Naive thymus-derived CD4-positive, alpha-beta T cell (primary cell): ENCODE results near the gene GNAT2. TPM values are rescaled to one million over a fixed set of nuclear protein-coding genes. Genes with fewer than 3 reads are reported as not detected.

ENCODE experiments used
- ATAC-seq: fragments of 150-1000 bp; cut with Tn5 transposase; 2 replicates; pipeline ENCODE4 v1.10.0; 2021; ENCODE audit warnings: mild to moderate bottlenecking, moderate library complexity
- CTCF ChIA-PET: fragments of 350-600 bp; sonication (Branson Sonifier 250); formaldehyde crosslinking; loops from one replicate; lab custom pipeline; 2021; ENCODE audit warnings: antibody characterized with exemption; lab: Charles Lee
- POLR2A ChIA-PET: fragments of 350-600 bp; sonication (Branson Sonifier 250); formaldehyde crosslinking; loops from one replicate; lab custom pipeline; 2021; ENCODE audit warnings: antibody characterized with exemption, inconsistent platforms; lab: Charles Lee
- DNase-seq, 9 donors: peaks; one replicate each; pipeline versions ENCODE4 v3.0.0 to v3.0.0-alpha.2; 2020 to 2022; ENCODE audit warnings: mixed read lengths in 1 of 9
- H3K27ac ChIP-seq: one replicate; pipeline ENCODE4 v1.7.0; 2013; ENCODE audit warnings: mild to moderate bottlenecking, low read depth, low read length, moderate library complexity
- H3K27me3 ChIP-seq, 2 donors: one replicate each; pipeline ENCODE4 v1.7.0; 2013; ENCODE audit warnings: low read length in 2 of 2, mild to moderate bottlenecking in 2 of 2, moderate library complexity in 2 of 2; ENCODE audit not compliant: control insufficient read depth in 2 of 2, insufficient read depth in 2 of 2
- H3K36me3 ChIP-seq, 3 experiments: 1 replicate in 2 of 3; 2 replicates in 1 of 3; pipeline ENCODE4 v1.7.0; 2013; ENCODE audit warnings: low read length in 3 of 3, mild to moderate bottlenecking in 3 of 3, moderate library complexity in 1 of 3; ENCODE audit not compliant: insufficient read depth in 3 of 3, control insufficient read depth in 2 of 3
- H3K4me1 ChIP-seq, 2 donors: one replicate each; pipeline ENCODE4 v1.7.0; 2013; ENCODE audit warnings: low read length in 2 of 2, mild to moderate bottlenecking in 2 of 2, moderate library complexity in 1 of 2; ENCODE audit not compliant: control insufficient read depth in 2 of 2, insufficient read depth in 2 of 2
- H3K4me3 ChIP-seq: 2 replicates; pipeline ENCODE4 v1.7.0; 2013; ENCODE audit warnings: mild to moderate bottlenecking, low read length
- H3K9me3 ChIP-seq, 3 experiments: 1 replicate in 2 of 3; 2 replicates in 1 of 3; pipeline ENCODE4 v1.7.0; 2013; ENCODE audit warnings: low read length in 3 of 3; ENCODE audit not compliant: control insufficient read depth in 2 of 3
- H3K27ac Mint-ChIP-seq, 9 donors: one replicate each; pipeline ENCODE4 v1.8.0; 2020 to 2022; ENCODE audit warnings: mixed read lengths in 9 of 9, mild to moderate bottlenecking in 8 of 9, moderate library complexity in 5 of 9, inconsistent platforms in 2 of 9
- H3K27me3 Mint-ChIP-seq, 5 donors: one replicate each; pipeline ENCODE4 v1.8.0; 2021 to 2022; ENCODE audit warnings: mixed read lengths in 5 of 5, mild to moderate bottlenecking in 1 of 5
- H3K36me3 Mint-ChIP-seq, 5 donors: one replicate each; pipeline ENCODE4 v1.8.0; 2020 to 2022; ENCODE audit warnings: mixed read lengths in 5 of 5, mild to moderate bottlenecking in 3 of 5, inconsistent platforms in 1 of 5
- H3K4me1 Mint-ChIP-seq, 7 donors: one replicate each; pipeline ENCODE4 v1.8.0; 2020 to 2022; ENCODE audit warnings: mixed read lengths in 7 of 7, mild to moderate bottlenecking in 3 of 7, inconsistent platforms in 1 of 7
- H3K4me3 Mint-ChIP-seq, 10 donors: one replicate each; pipeline ENCODE4 v1.8.0; 2020 to 2022; ENCODE audit warnings: mild to moderate bottlenecking in 10 of 10, mixed read lengths in 10 of 10, moderate library complexity in 6 of 10, inconsistent platforms in 2 of 10
- H3K9me3 Mint-ChIP-seq, 11 donors: one replicate each; pipeline ENCODE4 v1.8.0; 2020 to 2022; ENCODE audit warnings: mixed read lengths in 11 of 11, mild to moderate bottlenecking in 4 of 11, inconsistent platforms in 1 of 11, moderate library complexity in 1 of 11
- intact Hi-C, 2 donors: fragments of 100-400 bp; cut with micrococcal nuclease; formaldehyde crosslinking; loops; one replicate each; pipeline ENCODE4 v1.15.1; 2023
- polyA plus RNA-seq, 2 donors: library from polyadenylated mRNA; unstranded; fragments of 300-500 nt; fragmentation: Illumina TruSeq; gene quantifications; one replicate each; pipeline ENCODE4 v1.2.3, GENCODE V29; 2021
- total RNA-seq, 6 experiments: library from RNA in 5 of 6; stranded (reverse) in 5 of 6; gene quantifications; 1 replicate in 5 of 6; 2 replicates in 1 of 6; pipeline ENCODE4 v1.2.3 and lab custom pipeline; 2021 to 2026

The GNAT2 gene
- total and polyA plus RNA-seq, 7 experiments from 2014 or later, result 0.39 TPM; not detected in 6

- Histone ChIP-seq H3K27me3 (no peaks in the 10 kb centered on the region), H3K9me3 (no peaks in the 10 kb centered on the region), H3K36me3 (peaks cover 4 to 73% (median 54%) of the 10 kb centered on the region in 3 experiments), H3K4me3 (no peak overlapping the region), H3K27ac (no peak overlapping the region), H3K4me1 (no peaks in the 10 kb centered on the region)
- peaks cover 10 to 38% (median 36%) of the 10 kb centered on the region in 5 donors for H3K36me3 Mint-ChIP-seq
- ATAC-seq (no peak), DNase-seq (no peak)
- H3K27me3 Mint-ChIP-seq, result no peaks in the 10 kb centered on the region
- H3K4me3 Mint-ChIP-seq, result no peak overlapping the region
- H3K27ac Mint-ChIP-seq, result no peak overlapping the region
- ChIA-PET POLR2A (no interaction called here), CTCF (no interaction called here)
- intact Hi-C loops, result no loop called here
- peaks cover 0 to 8% (median 0%) of the 10 kb centered on the region in 7 donors for H3K4me1 Mint-ChIP-seq
- no peaks in the 10 kb centered on the region for H3K9me3 Mint-ChIP-seq
Measured at GRCh38 chr1:109582021-109582420, 37.4 kb downstream of the GNAT2 start.

GRCh38 chr1:109579491-109579890 lies 39.9 kb downstream of the GNAT2 start:
- peaks cover 8 to 60% (median 33%) of the 10 kb centered on the region in 3 experiments for H3K36me3 ChIP-seq
- Mint-ChIP-seq H3K27me3 (no peaks in the 10 kb centered on the region), H3K4me1 (peaks cover 0 to 6% (median 0%) of the 10 kb centered on the region in 7 donors), H3K9me3 (no peaks in the 10 kb centered on the region), H3K27ac (no peak overlapping the region), H3K4me3 (no peak overlapping the region), H3K36me3 (peaks cover 1 to 33% (median 19%) of the 10 kb centered on the region in 5 donors)
- no peaks in the 10 kb centered on the region for H3K4me1 ChIP-seq
- ChIA-PET CTCF (interaction anchor here (1.3 kb wide), 1 partner anchor 60 kb away, joined by 4 read pairs; no protein-coding TSS in a partner anchor), POLR2A (no interaction called here)
- intact Hi-C loops, result no loop called here
- DNase-seq (no peak), ATAC-seq (no peak)
- no peaks in the 10 kb centered on the region for H3K27me3 ChIP-seq
- no peaks in the 10 kb centered on the region for H3K9me3 ChIP-seq
- H3K4me3 ChIP-seq, result no peak overlapping the region
- no peak overlapping the region for H3K27ac ChIP-seq

GRCh38 chr1:109578947-109579443 lies 40.4 kb downstream of the GNAT2 start:
- Mint-ChIP-seq H3K27ac (peak overlapping the region in 4 of 9 donors; percentile 4 to 75 (median 46)), H3K9me3 (no peaks in the 10 kb centered on the region), H3K36me3 (peaks cover 0 to 32% (median 16%) of the 10 kb centered on the region in 5 donors), H3K27me3 (no peaks in the 10 kb centered on the region), H3K4me1 (peaks cover 0 to 4% (median 0%) of the 10 kb centered on the region in 7 donors), H3K4me3 (no peak overlapping the region)
- DNase-seq, result no peak
- Histone ChIP-seq H3K4me1 (no peaks in the 10 kb centered on the region), H3K9me3 (no peaks in the 10 kb centered on the region), H3K4me3 (no peak overlapping the region), H3K36me3 (peaks cover 8 to 55% (median 28%) of the 10 kb centered on the region in 3 experiments), H3K27ac (no peak overlapping the region), H3K27me3 (no peaks in the 10 kb centered on the region)
- intact Hi-C loops, result no loop called here
- no peak for ATAC-seq
- ChIA-PET POLR2A (no interaction called here), CTCF (interaction anchor here (1.3 kb wide), 1 partner anchor 61 kb away, joined by 4 read pairs; no protein-coding TSS in a partner anchor)

- ATAC-seq, result peak; percentile 74
- Histone ChIP-seq H3K4me3 (no peak overlapping the region), H3K27me3 (no peaks in the 10 kb centered on the region), H3K36me3 (peaks cover 4 to 19% (median 5%) of the 10 kb centered on the region in 3 experiments), H3K27ac (no peak overlapping the region), H3K9me3 (no peaks in the 10 kb centered on the region), H3K4me1 (peaks cover 0 to 3% of the 10 kb centered on the region in 2 donors)
- peaks cover 8 to 15% (median 10%) of the 10 kb centered on the region in 7 donors for H3K4me1 Mint-ChIP-seq
- H3K27ac Mint-ChIP-seq, result peak overlapping the region in 1 of 9 donors; percentile 20
- ChIA-PET CTCF (no interaction called here), POLR2A (no interaction called here)
- H3K27me3 Mint-ChIP-seq, result no peaks in the 10 kb centered on the region
- DNase-seq, result no peak
- peaks cover 0 to 15% (median 4%) of the 10 kb centered on the region in 5 donors for H3K36me3 Mint-ChIP-seq
- intact Hi-C loops, result no loop called here
- H3K9me3 Mint-ChIP-seq, result no peaks in the 10 kb centered on the region
- H3K4me3 Mint-ChIP-seq, result no peak overlapping the region
Measured at GRCh38 chr1:109573785-109574184, 45.6 kb downstream of the GNAT2 start.

- no peak overlapping the region for H3K4me3 ChIP-seq
- ChIA-PET CTCF (interaction anchor here (0.6 to 2.1 kb wide), 2 partner anchors 69 to 223 kb away, joined by 4 to 6 read pairs; no protein-coding TSS in a partner anchor), POLR2A (no interaction called here)
- Mint-ChIP-seq H3K36me3 (peaks cover 0 to 12% (median 0%) of the 10 kb centered on the region in 5 donors), H3K9me3 (no peaks in the 10 kb centered on the region), H3K4me1 (peaks cover 20 to 30% (median 23%) of the 10 kb centered on the region in 7 donors), H3K27me3 (no peaks in the 10 kb centered on the region), H3K27ac (no peak overlapping the region), H3K4me3 (no peak overlapping the region)
- peaks cover 4 to 6% of the 10 kb centered on the region in 2 donors for H3K4me1 ChIP-seq
- H3K36me3 ChIP-seq, result peaks cover 0 to 8% (median 0%) of the 10 kb centered on the region in 3 experiments
- DNase-seq, result no peak
- intact Hi-C loops, result no loop called here
- no peaks in the 10 kb centered on the region for H3K9me3 ChIP-seq
- no peak for ATAC-seq
- H3K27ac ChIP-seq, result no peak overlapping the region
- H3K27me3 ChIP-seq, result no peaks in the 10 kb centered on the region
Measured at GRCh38 chr1:109570414-109570813, 49.0 kb downstream of the GNAT2 start.

GRCh38 chr1:109569323-109569722 lies 50.1 kb downstream of the GNAT2 start:
- POLR2A ChIA-PET, result no interaction called here

More at GRCh38 chr1:109569323-109569722, 50.1 kb downstream of the GNAT2 start:
- H3K36me3 ChIP-seq, result no peaks in the 10 kb centered on the region
- intact Hi-C loops, result no loop called here
- Mint-ChIP-seq H3K9me3 (no peaks in the 10 kb centered on the region), H3K36me3 (peaks cover 0 to 6% (median 0%) of the 10 kb centered on the region in 5 donors), H3K27me3 (no peaks in the 10 kb centered on the region), H3K4me1 (peaks cover 24 to 39% (median 30%) of the 10 kb centered on the region in 7 donors), H3K27ac (no peak overlapping the region), H3K4me3 (no peak overlapping the region)
- H3K9me3 ChIP-seq, result no peaks in the 10 kb centered on the region
- peaks cover 6 to 7% of the 10 kb centered on the region in 2 donors for H3K4me1 ChIP-seq
- H3K4me3 ChIP-seq, result no peak overlapping the region
- no peaks in the 10 kb centered on the region for H3K27me3 ChIP-seq
- H3K27ac ChIP-seq, result no peak overlapping the region
- CTCF ChIA-PET, result interaction anchor here (0.7 to 2.1 kb wide), 2 partner anchors 71 to 950 kb away, joined by 6 read pairs; no protein-coding TSS in a partner anchor
- DNase-seq, result no peak
- ATAC-seq, result no peak
